IPS-20b (cell line): ENCODE data around the gene ZNF576.
"Not testable (repeated sequence)": the region's sequence is repeated elsewhere in the genome, so short reads cannot be mapped to it uniquely, and the experiment has no call there.

Experiments
- H3K27ac ChIP-seq: one replicate; pipeline ENCODE4 v1.5.1; 2013; ENCODE audit warnings: low read length
- H3K27me3 ChIP-seq: 2 replicates; pipeline ENCODE4 v1.6.1; 2013; ENCODE audit warnings: mild to moderate bottlenecking, low read length, inconsistent platforms; ENCODE audit not compliant: insufficient read depth
- H3K36me3 ChIP-seq: 2 replicates; pipeline ENCODE4 v1.6.1; 2013; ENCODE audit warnings: low read depth, mild to moderate bottlenecking, inconsistent platforms, low read length, moderate library complexity; ENCODE audit not compliant: insufficient read depth
- H3K4me1 ChIP-seq: 2 replicates; pipeline ENCODE4 v1.6.1; 2013; ENCODE audit warnings: mild to moderate bottlenecking, control low read depth, inconsistent platforms, low read length, moderate library complexity; ENCODE audit not compliant: insufficient read depth
- H3K4me3 ChIP-seq: 2 replicates; pipeline ENCODE4 v1.5.1; 2013; ENCODE audit warnings: mild to moderate bottlenecking, low read length, inconsistent platforms
- H3K9ac ChIP-seq: 2 replicates; pipeline ENCODE4 v1.6.1; 2013; ENCODE audit warnings: low read depth, mild to moderate bottlenecking, inconsistent platforms, low read length, moderate library complexity
- H3K9me3 ChIP-seq: 2 replicates; pipeline ENCODE4 v1.6.1; 2013; ENCODE audit warnings: mild to moderate bottlenecking, low read depth, low read length, inconsistent platforms; ENCODE audit not compliant: insufficient read depth

ZNF576 gene

DNA sequence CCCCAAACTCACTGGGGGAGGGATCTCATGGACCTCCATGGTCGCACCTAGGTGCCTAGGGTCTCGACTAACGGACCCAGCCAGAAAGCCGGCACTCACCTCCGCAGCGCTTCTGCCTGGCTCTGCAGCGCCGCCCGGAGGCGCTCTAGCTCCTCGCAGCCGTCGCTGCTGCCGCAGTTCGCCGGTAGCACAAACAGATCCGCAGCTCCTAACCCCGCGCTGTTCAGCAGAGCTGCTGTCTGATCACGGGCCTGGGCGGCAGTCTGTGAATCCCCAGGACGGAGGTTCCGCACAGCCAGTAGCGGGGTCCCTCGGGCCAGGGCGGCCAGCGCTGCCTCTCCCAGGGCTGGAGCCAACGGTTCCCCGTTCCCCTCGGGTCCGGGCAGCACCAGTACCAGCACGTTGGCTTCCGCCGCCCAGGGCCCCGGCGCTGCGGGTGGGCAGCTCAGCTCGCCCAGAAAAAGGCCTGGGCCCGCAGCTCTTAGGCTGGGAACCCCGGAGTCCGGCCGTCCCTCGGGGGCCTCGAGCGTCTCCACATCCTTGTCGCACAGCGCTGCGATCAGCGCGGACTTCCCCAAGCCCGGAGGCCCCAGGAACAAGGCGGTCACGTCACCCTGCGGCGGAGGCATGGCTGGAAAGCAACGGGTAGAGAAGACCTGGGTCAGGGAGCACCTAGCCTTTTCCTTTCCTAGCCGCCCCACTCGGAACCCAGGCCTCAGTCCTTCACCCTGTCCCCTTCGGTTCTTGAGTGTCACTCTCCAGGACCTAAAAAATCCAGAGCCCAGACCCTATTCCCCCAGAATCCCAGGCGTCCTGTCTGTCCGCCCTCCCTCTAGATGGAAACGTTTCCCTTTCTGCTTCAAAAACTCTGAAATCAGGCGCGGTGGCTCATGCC is 1.4 kb upstream of the ZNF576 start:
- H3K9ac ChIP-seq = peak overlapping the region; percentile 95
- H3K4me1 ChIP-seq = peaks cover 7% of the 10 kb centered on the region; the same call in 1 of the 2 replicates
- peak overlapping the region; percentile 97 for H3K4me3 ChIP-seq
- H3K27ac ChIP-seq = no peak overlapping the region
- no peaks in the 10 kb centered on the region for H3K9me3 ChIP-seq
- H3K27me3 ChIP-seq = no peaks in the 10 kb centered on the region
- H3K36me3 ChIP-seq = peaks cover 55% of the 10 kb centered on the region

DNA sequence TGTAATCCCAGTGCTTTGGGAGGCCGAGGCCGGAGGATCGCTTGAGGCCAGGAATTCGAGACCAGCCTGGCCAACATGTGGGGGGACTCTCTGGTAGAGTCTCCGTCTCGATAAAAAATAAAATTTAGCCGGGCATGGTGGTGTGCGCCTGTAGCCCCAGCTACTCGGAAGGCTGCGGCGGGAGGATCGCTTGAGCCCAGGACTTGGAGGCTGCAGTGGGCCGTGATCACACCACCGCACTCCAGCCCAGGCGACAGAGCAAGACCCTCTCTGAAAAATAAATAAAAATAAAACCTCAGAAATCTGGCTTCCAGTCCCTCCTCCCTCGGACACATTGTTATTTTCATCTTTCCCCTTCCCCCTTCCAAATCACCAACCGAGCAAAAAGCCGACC is 793 bp upstream of the ZNF576 start:
- H3K27ac ChIP-seq = no peak overlapping the region
- H3K4me1 ChIP-seq = peaks cover 7% of the 10 kb centered on the region; the same call in 1 of the 2 replicates
- peak overlapping the region; percentile 95 for H3K9ac ChIP-seq
- peak overlapping the region; percentile 97 for H3K4me3 ChIP-seq
- no peaks in the 10 kb centered on the region for H3K9me3 ChIP-seq
- H3K27me3 ChIP-seq = no peaks in the 10 kb centered on the region
- peaks cover 52% of the 10 kb centered on the region for H3K36me3 ChIP-seq

DNA sequence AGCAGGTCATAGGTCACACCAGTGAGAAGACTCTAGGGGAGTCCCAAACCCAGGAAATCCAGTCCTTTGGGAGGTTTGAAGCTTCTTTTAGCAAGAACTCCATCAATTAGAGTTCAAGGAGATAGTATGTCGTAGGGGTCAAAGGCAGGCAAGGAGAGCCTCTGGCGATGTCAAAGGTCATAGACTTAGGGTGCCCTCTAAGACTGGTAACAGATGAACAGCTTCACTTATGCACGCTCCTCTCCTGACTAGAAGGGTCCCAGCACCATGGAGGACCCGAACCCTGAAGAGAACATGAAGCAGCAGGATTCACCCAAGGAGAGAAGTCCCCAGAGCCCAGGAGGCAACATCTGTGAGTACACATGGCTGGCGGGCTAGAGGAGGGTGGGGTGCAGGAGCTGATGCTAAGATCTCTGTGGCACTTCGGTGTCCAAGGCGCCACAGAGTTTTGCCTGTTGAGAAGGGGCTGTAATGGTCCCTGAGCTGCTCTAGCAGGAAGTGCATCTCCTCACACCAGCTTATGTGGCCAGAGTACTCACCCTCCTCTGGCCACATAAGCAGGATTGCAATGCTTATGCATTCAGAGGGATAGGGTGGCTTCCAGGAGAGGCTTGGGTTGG is 557 bp downstream of the ZNF576 start:
- Histone ChIP-seq H3K27me3 (no peaks in the 10 kb centered on the region), H3K36me3 (peaks cover 51% of the 10 kb centered on the region), H3K4me1 (peaks cover 7% of the 10 kb centered on the region; the same call in 1 of the 2 replicates), H3K9me3 (no peaks in the 10 kb centered on the region), H3K27ac (peak overlapping the region; percentile 84), H3K4me3 (peak overlapping the region; percentile 96), H3K9ac (peak overlapping the region; percentile 96)

DNA sequence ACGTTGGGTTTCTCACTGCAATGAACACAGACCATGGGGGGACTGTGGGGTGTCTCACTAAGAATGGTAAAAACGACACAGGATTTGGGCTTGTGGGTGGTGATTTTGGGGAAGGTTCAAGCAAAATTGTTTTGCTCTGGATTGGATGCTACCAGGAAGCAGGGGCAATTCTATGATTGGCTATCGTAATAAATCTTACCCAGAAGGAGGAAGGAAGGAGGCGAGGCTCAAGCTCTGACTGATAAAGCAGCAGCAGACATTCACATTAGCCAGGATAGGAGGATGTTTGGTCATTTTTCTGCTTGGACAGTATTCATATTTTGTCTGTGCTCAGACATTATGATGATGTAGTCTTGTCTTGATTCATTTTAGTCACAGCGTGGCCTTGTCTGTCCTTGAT is 1.5 kb downstream of the ZNF576 start:
- Histone ChIP-seq H3K4me1 (peaks cover 7% of the 10 kb centered on the region; the same call in 1 of the 2 replicates), H3K9me3 (no peaks in the 10 kb centered on the region), H3K36me3 (peaks cover 47% of the 10 kb centered on the region), H3K27ac (no peak overlapping the region), H3K9ac (peak overlapping the region; percentile 96), H3K27me3 (no peaks in the 10 kb centered on the region), H3K4me3 (peak overlapping the region; percentile 96)

GRCh38 chr19:43598445-43599240 is 2.2 kb downstream of the ZNF576 start:
- no peak overlapping the region for H3K9ac ChIP-seq
- no peaks in the 10 kb centered on the region for H3K9me3 ChIP-seq
- H3K4me3 ChIP-seq = no peak overlapping the region
- peaks cover 7% of the 10 kb centered on the region; the same call in 1 of the 2 replicates for H3K4me1 ChIP-seq
- H3K27me3 ChIP-seq = no peaks in the 10 kb centered on the region
- no peak overlapping the region for H3K27ac ChIP-seq
- H3K36me3 ChIP-seq = peaks cover 40% of the 10 kb centered on the region

DNA sequence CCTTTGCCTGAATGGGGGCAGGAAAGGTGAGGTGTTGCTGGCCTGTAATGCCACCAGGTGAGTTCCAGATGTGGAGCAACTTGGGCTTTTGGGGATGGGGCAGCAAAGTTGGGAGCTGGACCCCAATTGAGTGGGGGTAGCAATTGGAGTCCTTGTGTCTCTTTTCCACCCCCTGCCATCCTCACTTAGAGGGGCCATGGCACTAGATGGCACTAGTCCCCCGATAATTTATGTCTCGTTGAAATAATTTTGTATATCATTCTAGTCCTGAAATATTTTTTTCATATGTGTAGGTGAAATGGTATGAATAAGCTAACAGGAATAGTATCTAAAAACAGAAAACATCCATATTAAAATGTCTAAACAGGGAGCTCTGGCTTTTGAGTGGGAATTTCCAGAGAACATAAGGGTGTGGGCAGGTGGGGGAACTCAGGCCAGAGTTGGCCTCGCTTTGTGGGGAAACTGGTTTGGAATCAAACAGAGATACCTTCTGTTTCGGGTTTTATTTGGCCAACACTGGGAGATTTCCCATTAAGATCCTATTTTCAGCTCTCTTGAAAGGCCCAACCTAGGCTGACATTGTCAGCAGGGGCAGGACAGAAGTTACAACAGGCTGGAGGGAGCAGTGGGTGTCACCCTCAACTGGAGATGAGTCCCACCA is 3.4 kb downstream of the ZNF576 start:
- H3K27ac ChIP-seq = no peak overlapping the region
- H3K36me3 ChIP-seq = peaks cover 33% of the 10 kb centered on the region
- H3K27me3 ChIP-seq = no peaks in the 10 kb centered on the region
- no peak overlapping the region for H3K9ac ChIP-seq
- no peak overlapping the region for H3K4me3 ChIP-seq
- peaks cover 7% of the 10 kb centered on the region; the same call in 1 of the 2 replicates for H3K4me1 ChIP-seq
- H3K9me3 ChIP-seq = no peaks in the 10 kb centered on the region

- not testable (repeated sequence) for H3K9ac ChIP-seq, H3K4me3 ChIP-seq
Observed at GRCh38 chr19:43600326-43600725, 3.9 kb downstream of the ZNF576 start.

DNA sequence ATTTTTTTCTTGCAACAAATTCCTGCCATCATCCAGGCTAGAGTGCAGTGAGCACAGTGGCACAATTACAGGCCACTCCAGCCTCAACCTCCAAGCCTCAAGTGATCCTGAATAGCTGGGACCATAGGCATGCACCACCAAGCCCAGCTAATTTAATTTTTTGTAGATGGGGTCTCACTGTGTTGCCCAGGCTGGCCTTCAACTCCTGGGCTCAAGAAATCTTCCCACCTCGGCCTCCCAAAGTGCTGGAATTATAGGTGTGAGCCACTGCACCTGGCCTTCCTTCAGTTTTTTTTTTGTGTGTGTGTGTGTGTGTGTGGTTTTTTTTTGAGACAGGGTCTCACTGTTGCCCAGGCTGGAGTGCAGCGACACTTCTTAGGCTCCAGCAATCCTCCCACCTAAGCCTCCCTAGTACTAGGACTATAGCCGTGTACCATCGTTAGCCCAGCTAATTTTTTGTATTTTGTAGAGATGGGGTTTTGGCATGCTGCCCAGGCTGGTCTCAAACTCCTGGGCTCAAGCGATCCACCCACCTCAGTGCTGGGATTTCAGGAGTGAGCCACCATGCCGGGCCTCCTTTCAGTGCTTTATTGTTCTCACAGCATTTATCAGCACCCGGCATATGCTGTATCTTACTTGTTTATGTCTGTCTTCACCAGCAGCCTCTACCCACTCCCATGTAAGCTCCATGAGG is 9.6 kb downstream of the ZNF576 start:
- Histone ChIP-seq H3K9me3 (no peaks in the 10 kb centered on the region), H3K36me3 (peaks cover 11% of the 10 kb centered on the region; the same call in 1 of the 2 replicates), H3K27me3 (no peaks in the 10 kb centered on the region), H3K4me3 (no peak overlapping the region), H3K4me1 (no peaks in the 10 kb centered on the region), H3K9ac (no peak overlapping the region), H3K27ac (no peak overlapping the region)

More at GRCh38 chr19:43600326-43600725, 3.9 kb downstream of the ZNF576 start:
- not testable (repeated sequence) for H3K27ac ChIP-seq, H3K9me3 ChIP-seq, H3K4me1 ChIP-seq, H3K27me3 ChIP-seq
- peaks cover 33% of the 10 kb centered on the region for H3K36me3 ChIP-seq

DNA sequence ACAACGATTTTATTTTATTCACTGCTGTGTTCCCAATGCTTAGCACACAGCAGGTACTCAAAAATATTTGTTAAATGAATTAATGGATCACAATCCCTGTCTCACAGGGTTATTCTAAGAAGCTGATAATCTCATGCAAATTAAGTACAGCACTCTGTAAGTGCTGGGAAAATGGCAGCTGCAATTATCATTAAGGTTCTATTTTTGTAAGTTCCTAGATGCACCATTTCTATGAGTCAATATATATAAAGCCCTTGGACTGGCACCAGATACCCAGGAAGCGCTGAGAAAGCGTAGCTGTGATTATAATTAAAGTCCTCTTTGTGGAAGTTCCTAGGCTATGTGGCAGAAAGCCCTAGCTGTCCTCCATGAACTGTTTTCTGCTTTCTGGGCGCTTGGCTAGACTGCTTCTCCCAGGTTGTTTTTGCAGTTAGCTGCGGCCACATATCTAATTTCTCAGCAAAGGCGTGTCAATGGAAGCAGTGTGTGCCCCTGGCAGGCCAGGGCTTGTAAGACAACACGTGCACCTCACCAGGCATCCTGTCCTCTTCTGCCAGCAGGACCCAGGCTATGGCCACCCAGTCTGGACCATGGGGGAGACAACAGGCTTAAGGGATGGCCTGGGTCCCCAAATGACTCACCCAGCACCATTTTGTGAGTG is 10.3 kb downstream of the ZNF576 start:
- Histone ChIP-seq H3K36me3 (peaks cover 6% of the 10 kb centered on the region; the same call in 1 of the 2 replicates), H3K9me3 (no peaks in the 10 kb centered on the region), H3K27ac (no peak overlapping the region), H3K9ac (no peak overlapping the region), H3K4me1 (no peaks in the 10 kb centered on the region), H3K27me3 (no peaks in the 10 kb centered on the region), H3K4me3 (no peak overlapping the region)
